ENCODE data around the gene KCNG2. TPM values are rescaled to one million over a fixed set of nuclear protein-coding genes. Genes with fewer than 3 reads are reported as not detected.
"Not testable (repeated sequence)": the region's sequence is repeated elsewhere in the genome, so short reads cannot be mapped to it uniquely, and the experiment has no call there.

Gene KCNG2
- total and polyA plus RNA-seq, 12 donors: 0.06 to 2.9 (median 0.50) TPM; not detected in 3

GRCh38 chr18:79877163-79878091, 79.7 kb downstream of the KCNG2 start:
- TF ChIP-seq POLR2A (IDR thresholded peaks at IDR 0.05) (no peak), CTCF (IDR thresholded peaks at IDR 0.05) (no peak)
- 58 to 62% (median 59%) methylated on average over 32 to 38 of the region's 38 CpGs for WGBS, 4 donors
- H3K36me3 ChIP-seq (replicated peaks in 1 of 2): no peaks in the 10 kb centered on the region
- no peak overlapping the region for H3K27ac ChIP-seq
- no peaks in the 10 kb centered on the region for H3K27me3 ChIP-seq
- H3K4me1 ChIP-seq (replicated peaks in 1 of 2): no peaks in the 10 kb centered on the region
- no peaks in the 10 kb centered on the region for H3K9me3 ChIP-seq (replicated peaks in 1 of 3)
- DNase-seq: peak in 2 of 7 donors; percentile 10 to 34
- H3K4me3 ChIP-seq: no peak overlapping the region
- intact Hi-C loops (cut with DNase I): loop anchor here in 1 of 2 donors (10.0 kb wide), 1 partner anchor 57 kb away; no protein-coding TSS in a partner anchor

GRCh38 chr18:79878246-79878645, 80.5 kb downstream of the KCNG2 start:
- not testable (repeated sequence) for H3K4me1 ChIP-seq (replicated peaks in 1 of 2); DNase-seq; H3K4me3 ChIP-seq; H3K27me3 ChIP-seq; H3K36me3 ChIP-seq (replicated peaks in 1 of 2); H3K27ac ChIP-seq; H3K9me3 ChIP-seq (replicated peaks in 1 of 3)
- WGBS, 4 donors: 86 to 92% (median 90%) methylated on average over 11 to 25 of the region's 25 CpGs
- intact Hi-C loops (cut with DNase I): loop anchor here in 1 of 2 donors (10.0 kb wide), 1 partner anchor 57 kb away; no protein-coding TSS in a partner anchor

- no peak overlapping the region for H3K4me3 ChIP-seq
- WGBS, 4 donors: 75 to 89% (median 79%) methylated on average over 13 to 20 of the region's 20 CpGs
These were observed 81.1 kb downstream of the KCNG2 start for GRCh38 chr18:79878741-79879378.

GRCh38 chr18:79879566-79879965, 81.8 kb downstream of the KCNG2 start:
- no peak overlapping the region for H3K27ac ChIP-seq
- TF ChIP-seq CTCF (IDR thresholded peaks at IDR 0.05) (no peak), POLR2A (IDR thresholded peaks at IDR 0.05) (no peak)
- no peaks in the 10 kb centered on the region for H3K4me1 ChIP-seq (replicated peaks in 1 of 2)
- H3K27me3 ChIP-seq: no peaks in the 10 kb centered on the region
- peak in 1 of 7 donors; percentile 5 for DNase-seq
- H3K9me3 ChIP-seq (replicated peaks in 1 of 3): no peaks in the 10 kb centered on the region
- no peak overlapping the region for H3K4me3 ChIP-seq
- 83 to 93% (median 90%) methylated on average over 12 of the region's 12 CpGs for WGBS, 4 donors
- intact Hi-C loops (cut with DNase I): loop anchor here in 1 of 2 donors (10.0 kb wide), 1 partner anchor 55 kb away; no protein-coding TSS in a partner anchor
- H3K36me3 ChIP-seq (replicated peaks in 1 of 2): no peaks in the 10 kb centered on the region

More at GRCh38 chr18:79878741-79879378, 81.1 kb downstream of the KCNG2 start:
- H3K36me3 ChIP-seq (replicated peaks in 1 of 2): no peaks in the 10 kb centered on the region
- H3K9me3 ChIP-seq (replicated peaks in 1 of 3): no peaks in the 10 kb centered on the region
- intact Hi-C loops (cut with DNase I): loop anchor here in 1 of 2 donors (10.0 kb wide), 1 partner anchor 56 kb away; no protein-coding TSS in a partner anchor
- no peaks in the 10 kb centered on the region for H3K27me3 ChIP-seq
- no peaks in the 10 kb centered on the region for H3K4me1 ChIP-seq (replicated peaks in 1 of 2)
- TF ChIP-seq POLR2A (IDR thresholded peaks at IDR 0.05) (no peak), CTCF (IDR thresholded peaks at IDR 0.05) (no peak)
- no peak overlapping the region for H3K27ac ChIP-seq
- DNase-seq: peak in 1 of 7 donors; percentile 9
